ENCODE results near the gene SLC6A3. TPM values are rescaled to one million over a fixed set of nuclear protein-coding genes. Genes with fewer than 3 reads are reported as not detected.

The SLC6A3 gene
- polyA plus RNA-seq, 3 donors = not detected

- Histone ChIP-seq H3K27ac (ENCODE audit: low read depth in 1 of 2, low read length in 2 of 2) (no peak overlapping the region), H3K4me1 (ENCODE audit: control insufficient read depth in 1 of 2, insufficient read depth in 2 of 2, low read length in 2 of 2) (no peaks in the 10 kb centered on the region), H4K20me1 (ENCODE audit: insufficient read depth, low read length) (no peaks in the 10 kb centered on the region), H3K9me3 (replicated peaks in 1 of 2; ENCODE audit: control insufficient read depth in 1 of 2, insufficient read depth in 1 of 2, low read length in 2 of 2) (peaks cover 54 to 62% of the 10 kb centered on the region in 2 donors), H3K36me3 (replicated peaks in 1 of 2; ENCODE audit: control insufficient read depth in 1 of 2, insufficient read depth in 2 of 2, low read length in 2 of 2) (no peaks in the 10 kb centered on the region), H3K9ac (ENCODE audit: insufficient read depth, low read length, poor library complexity, severe bottlenecking) (no peak overlapping the region), H3K27me3 (ENCODE audit: control insufficient read depth in 2 of 2, insufficient read depth in 2 of 2, low read length in 2 of 2) (no peaks in the 10 kb centered on the region), H2AFZ (ENCODE audit: insufficient read depth, low read depth, low read length, poor library complexity, severe bottlenecking) (no peak overlapping the region), H3K4me2 (replicated peaks; ENCODE audit: extremely low read depth, low read length, poor library complexity, severe bottlenecking) (no peak overlapping the region), H3K4me3 (replicated peaks in 1 of 3; ENCODE audit: low read depth in 2 of 3, low read length in 3 of 3) (no peak overlapping the region), H3K79me2 (ENCODE audit: insufficient read depth, low read length) (no peaks in the 10 kb centered on the region)
- Mint-ChIP-seq H3K27me3 (ENCODE audit: low read depth in 3 of 3) (peaks cover 2 to 8% (median 3%) of the 10 kb centered on the region in 3 donors), H3K9me3 (peaks cover 31 to 72% (median 70%) of the 10 kb centered on the region in 7 donors), H3K27ac (no peak overlapping the region), H3K36me3 (no peaks in the 10 kb centered on the region), H3K4me1 (no peaks in the 10 kb centered on the region), H3K4me3 (no peak overlapping the region)
- DNase-seq = no peak
- TF ChIP-seq CTCF (IDR thresholded peaks at IDR 0.05) = no peak
- WGBS (ENCODE audit: insufficient coverage) = no CpG with 5 or more reads among the region's 1 CpG
- intact Hi-C loops (cut with micrococcal nuclease) = no loop called here
These were observed 17.1 kb downstream of the SLC6A3 start for GRCh38 chr5:1428107-1428506.

GRCh38 chr5:1424716-1425115, 20.5 kb downstream of the SLC6A3 start:
- no peaks in the 10 kb centered on the region for H3K27me3 ChIP-seq (ENCODE audit: control insufficient read depth in 2 of 2, insufficient read depth in 2 of 2, low read length in 2 of 2)
- Mint-ChIP-seq H3K9me3 (peaks cover 9 to 46% (median 38%) of the 10 kb centered on the region in 7 donors), H3K4me3 (no peak overlapping the region), H3K4me1 (no peaks in the 10 kb centered on the region), H3K27ac (no peak overlapping the region), H3K36me3 (no peaks in the 10 kb centered on the region), H3K27me3 (ENCODE audit: low read depth in 3 of 3) (peaks cover 3 to 6% (median 5%) of the 10 kb centered on the region in 3 donors)
- H3K4me3 ChIP-seq (replicated peaks in 1 of 3; ENCODE audit: low read depth in 2 of 3, low read length in 3 of 3) = no peak overlapping the region
- no peak overlapping the region for H3K9ac ChIP-seq (ENCODE audit: insufficient read depth, low read length, poor library complexity, severe bottlenecking)
- peaks cover 20 to 32% of the 10 kb centered on the region in 2 donors for H3K9me3 ChIP-seq (replicated peaks in 1 of 2; ENCODE audit: control insufficient read depth in 1 of 2, insufficient read depth in 1 of 2, low read length in 2 of 2)
- H3K27ac ChIP-seq (ENCODE audit: low read depth in 1 of 2, low read length in 2 of 2) = no peak overlapping the region
- no peaks in the 10 kb centered on the region for H3K79me2 ChIP-seq (ENCODE audit: insufficient read depth, low read length)
- TF ChIP-seq CTCF (IDR thresholded peaks at IDR 0.05) = no peak
- no peak overlapping the region for H2AFZ ChIP-seq (ENCODE audit: insufficient read depth, low read depth, low read length, poor library complexity, severe bottlenecking)
- H3K4me1 ChIP-seq (ENCODE audit: control insufficient read depth in 1 of 2, insufficient read depth in 2 of 2, low read length in 2 of 2) = no peaks in the 10 kb centered on the region
- 89% methylated on average over 8 of the region's 9 CpGs for WGBS (ENCODE audit: insufficient coverage)
- H4K20me1 ChIP-seq (ENCODE audit: insufficient read depth, low read length) = no peaks in the 10 kb centered on the region
- intact Hi-C loops (cut with micrococcal nuclease) = no loop called here
- H3K4me2 ChIP-seq (replicated peaks; ENCODE audit: extremely low read depth, low read length, poor library complexity, severe bottlenecking) = no peak overlapping the region
- no peaks in the 10 kb centered on the region for H3K36me3 ChIP-seq (replicated peaks in 1 of 2; ENCODE audit: control insufficient read depth in 1 of 2, insufficient read depth in 2 of 2, low read length in 2 of 2)
- DNase-seq = no peak
